ENCODE measurements around the gene ECSIT.

Gene ECSIT

DNA sequence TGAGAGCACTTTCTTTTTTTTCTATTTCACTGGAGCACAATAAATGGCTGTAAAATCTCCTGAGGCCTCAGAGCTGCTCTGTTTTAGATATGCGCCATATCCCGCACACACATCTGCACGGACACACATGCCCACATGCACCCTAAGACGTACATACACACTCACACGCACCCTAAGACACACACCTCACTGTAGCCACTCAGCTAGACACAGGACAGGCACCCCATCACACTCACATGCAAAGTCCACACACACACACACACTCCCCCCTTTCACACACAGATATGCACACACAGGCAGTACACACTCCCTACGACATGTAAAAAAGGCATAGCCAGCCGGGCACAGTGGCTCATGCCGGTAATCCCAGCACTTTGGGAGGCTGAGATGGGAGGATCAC, 21.3 kb upstream of the ECSIT start:
- DNase-seq (ENCODE audit: extremely low read depth in 1 of 2, low read depth in 1 of 2), result no peak

DNA sequence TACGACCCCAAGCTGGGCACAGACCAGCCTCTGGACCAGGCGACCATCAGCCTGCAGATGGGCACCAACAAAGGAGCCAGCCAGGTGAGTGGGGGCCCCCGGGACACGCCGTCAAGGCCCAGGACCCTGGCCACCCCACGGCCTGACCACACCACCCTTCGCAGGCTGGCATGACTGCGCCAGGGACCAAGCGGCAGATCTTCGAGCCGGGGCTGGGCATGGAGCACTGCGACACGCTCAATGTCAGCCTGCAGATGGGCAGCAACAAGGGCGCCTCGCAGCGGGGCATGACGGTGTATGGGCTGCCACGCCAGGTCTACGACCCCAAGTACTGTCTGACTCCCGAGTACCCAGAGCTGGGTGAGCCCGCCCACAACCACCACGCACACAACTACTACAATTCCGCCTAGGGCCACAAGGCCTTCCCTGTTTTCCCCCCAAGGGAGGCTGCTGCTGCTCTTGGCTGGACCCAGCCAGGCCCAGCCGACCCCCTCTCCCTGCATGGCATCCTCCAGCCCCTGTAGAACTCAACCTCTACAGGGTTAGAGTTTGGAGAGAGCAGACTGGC, 20.5 kb upstream of the ECSIT start:
- no peak for DNase-seq (ENCODE audit: extremely low read depth in 1 of 2, low read depth in 1 of 2)

DNA sequence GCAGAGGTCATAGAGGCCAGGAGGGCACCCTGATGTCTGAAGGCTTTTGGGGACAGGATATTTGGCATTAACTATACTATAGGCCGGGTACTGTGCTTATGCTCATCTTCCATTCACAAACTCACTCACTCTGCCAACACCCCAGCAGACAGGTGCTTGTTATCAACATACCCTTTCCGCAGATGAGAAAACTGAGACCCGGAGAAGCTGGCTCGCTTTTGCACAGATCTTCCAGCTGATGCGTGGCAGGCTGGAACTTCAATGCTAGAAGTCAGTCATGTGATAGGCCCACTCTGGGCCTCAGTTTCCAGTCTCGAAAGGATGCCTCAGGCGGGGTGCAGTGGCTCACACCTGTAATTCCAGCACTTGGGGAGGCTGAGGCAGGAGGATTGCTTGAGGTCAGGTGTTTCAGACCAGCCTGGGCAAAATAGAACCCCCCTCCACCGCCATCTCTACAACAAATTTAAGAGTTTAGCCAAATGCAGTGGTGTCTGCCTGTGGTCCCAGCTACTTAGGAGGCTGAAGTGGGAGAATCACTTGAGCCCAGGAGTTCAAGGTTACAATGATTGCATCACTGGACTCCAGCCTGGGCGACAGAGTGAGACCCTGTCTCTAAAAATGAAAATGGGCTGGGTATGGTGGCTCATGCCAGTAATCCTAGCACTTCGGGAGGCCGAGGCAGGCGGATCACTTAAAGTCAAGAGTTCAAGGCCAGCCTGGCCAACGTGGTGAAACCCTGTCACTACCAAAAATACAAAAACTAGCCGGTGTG, 19.2 kb upstream of the ECSIT start:
- no peak for DNase-seq (ENCODE audit: extremely low read depth in 1 of 2, low read depth in 1 of 2)

DNA sequence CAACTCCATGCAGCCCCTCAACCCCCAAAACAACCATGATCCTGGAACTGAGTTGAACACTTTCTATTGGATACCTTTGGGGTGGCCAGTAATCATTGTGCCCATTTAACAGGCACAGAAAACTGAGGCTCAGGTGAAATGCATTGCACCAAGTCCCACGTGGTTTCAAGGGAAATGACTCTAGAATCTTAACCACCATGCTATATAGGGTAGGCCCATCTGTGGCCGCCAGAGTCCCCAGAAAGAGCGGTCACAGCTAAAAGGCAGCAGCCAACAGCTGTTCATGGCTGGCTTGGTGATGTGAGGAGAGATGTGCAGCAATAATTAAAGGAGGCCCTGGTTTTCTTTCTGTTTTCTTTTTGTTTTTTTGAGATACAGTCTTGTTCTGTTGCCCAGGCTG, 12.3 kb upstream of the ECSIT start:
- DNase-seq (ENCODE audit: extremely low read depth in 1 of 2, low read depth in 1 of 2), result no peak

DNA sequence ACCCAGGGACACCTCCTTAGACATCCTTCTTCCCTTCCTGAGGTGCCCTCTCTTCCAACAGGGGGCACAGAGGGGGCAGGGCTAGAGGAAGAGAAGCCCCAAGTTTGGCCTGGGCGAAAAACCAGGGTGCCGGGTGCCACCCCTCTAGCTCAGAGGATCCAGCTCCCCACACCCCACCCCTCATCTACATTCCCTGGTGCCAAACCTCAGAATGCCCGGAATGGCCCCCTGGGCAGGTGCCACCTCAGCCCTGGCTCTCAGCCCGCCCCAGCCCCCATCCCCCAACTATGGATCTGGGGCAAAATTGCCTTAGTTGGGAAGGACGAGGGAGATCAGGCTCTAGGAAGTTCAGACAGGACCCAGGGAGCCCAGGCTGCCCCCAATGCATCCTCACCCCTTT, 11.7 kb upstream of the ECSIT start:
- no peak for DNase-seq (ENCODE audit: extremely low read depth in 1 of 2, low read depth in 1 of 2)

DNA sequence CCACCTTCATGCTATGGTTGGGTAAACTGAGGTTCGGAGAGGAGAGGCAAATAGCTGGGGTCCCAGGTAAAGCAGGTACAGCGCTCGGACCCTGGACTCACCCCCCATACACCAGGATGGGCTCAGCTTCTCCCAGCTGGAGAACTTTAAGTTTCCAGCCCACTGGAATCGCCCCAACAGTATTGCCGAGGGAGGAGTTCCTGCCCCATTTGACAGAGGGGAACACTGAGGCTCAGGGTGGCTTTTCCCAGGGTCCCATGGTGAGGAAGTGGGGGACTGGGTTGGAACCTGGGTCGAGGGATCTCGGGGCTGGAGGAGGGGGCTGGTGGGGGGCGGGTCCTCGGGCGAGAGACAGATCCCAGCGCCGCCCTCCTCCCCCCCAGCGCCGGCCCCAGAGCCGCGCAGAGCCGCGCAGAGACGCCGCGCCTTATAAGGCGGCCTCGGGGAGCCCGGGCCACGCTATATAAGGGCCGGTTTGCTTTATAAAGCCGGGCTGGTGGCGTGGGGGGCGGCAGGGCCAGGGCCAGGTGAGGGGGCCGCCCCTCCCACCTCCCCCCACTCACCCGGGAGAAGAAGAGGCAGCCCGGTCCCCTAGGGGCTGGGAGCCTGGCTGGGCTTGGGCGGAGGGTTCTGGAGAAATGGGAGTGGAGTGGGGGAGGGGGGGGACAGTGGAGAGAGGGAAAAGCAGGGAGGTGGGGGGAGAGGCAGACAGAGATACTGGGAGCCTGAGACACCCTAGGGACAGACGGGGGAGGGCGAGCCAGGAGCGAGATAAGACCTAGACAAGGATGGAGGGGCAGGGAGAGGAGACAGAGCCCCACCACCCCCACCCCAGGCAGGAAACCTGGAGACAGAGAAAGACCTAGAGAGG, 10.8 kb upstream of the ECSIT start:
- DNase-seq (ENCODE audit: extremely low read depth in 1 of 2, low read depth in 1 of 2), result no peak

DNA sequence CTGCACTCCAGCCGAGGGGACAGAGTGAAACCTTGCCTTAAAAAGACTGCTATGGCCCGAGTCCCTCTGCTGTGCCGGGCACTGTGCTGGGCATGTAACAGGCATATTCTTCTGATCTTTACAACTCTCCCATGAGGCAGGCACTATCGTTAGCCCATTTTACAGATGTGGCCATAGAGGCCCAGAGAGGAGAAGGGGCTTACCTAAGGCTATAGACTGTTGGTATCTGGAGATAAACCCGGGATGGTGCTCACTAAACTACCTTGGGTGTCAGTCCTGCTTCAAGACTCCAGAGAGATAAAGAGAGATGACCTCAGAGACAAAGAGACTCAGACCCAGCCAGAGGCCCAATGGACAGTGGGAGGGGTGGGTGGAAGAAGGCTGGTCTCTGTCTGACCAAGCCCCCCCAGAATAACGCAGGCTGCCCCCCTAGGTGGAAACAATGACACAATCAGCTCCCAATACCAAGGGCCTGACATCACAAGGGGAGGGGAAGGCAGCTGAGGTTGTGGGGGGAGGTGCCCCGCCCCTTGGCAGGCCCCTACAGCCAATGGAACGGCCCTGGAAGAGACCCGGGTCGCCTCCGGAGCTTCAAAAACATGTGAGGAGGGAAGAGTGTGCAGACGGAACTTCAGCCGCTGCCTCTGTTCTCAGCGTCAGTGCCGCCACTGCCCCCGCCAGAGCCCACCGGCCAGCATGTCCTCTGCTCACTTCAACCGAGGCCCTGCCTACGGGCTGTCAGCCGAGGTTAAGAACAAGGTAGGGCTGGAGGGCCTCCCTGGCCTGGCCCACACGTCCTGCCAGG, 9.5 kb upstream of the ECSIT start, which contains the start of gene CNN1:
Gene CNN1 (plus strand): TSS at position 620 of the 805 bp plus-strand sequence. CDS start 77 bp downstream, at position 697.
- DNase-seq (ENCODE audit: extremely low read depth in 1 of 2, low read depth in 1 of 2), result no peak

DNA sequence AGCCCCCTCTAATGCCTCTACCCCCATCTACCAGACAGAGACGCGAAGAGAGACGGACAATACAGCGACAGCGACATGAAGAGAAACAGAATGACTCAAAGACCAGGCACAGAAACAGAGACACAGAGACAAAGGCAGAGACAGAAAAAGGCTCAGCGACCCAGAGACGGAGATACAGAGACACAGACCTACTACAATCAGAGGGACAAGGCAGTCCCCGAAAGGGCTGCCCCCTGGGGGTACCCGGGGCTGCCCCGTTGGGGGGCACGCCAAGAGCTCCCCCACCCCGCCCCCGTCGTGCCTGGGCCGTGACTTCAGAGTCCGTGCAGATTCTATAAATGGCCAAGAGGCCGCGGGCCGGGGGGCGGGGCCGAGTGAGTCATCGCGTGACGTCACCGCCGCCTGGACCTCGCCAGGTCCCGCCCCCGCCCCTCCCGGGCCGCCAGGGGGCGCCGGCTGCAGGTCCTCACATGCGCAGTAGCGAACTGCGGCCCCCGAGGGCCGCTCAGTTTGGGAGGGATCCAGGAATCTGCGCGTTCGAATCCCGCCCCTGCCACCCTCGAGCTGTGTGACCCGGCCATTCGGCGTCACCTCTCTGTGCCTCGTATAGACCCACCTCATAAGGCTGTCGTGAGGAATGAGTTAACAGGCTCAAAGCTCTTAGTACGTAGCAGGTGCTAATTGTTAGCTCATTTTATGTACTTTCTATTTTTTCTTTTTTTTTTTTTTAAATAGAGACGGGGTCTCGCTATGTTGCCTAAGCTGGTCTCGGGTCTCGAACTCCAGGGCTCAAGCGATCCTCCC, 7.1 kb upstream of the ECSIT start:
- DNase-seq (ENCODE audit: extremely low read depth in 1 of 2, low read depth in 1 of 2), result peak; percentile 53 to 77

DNA sequence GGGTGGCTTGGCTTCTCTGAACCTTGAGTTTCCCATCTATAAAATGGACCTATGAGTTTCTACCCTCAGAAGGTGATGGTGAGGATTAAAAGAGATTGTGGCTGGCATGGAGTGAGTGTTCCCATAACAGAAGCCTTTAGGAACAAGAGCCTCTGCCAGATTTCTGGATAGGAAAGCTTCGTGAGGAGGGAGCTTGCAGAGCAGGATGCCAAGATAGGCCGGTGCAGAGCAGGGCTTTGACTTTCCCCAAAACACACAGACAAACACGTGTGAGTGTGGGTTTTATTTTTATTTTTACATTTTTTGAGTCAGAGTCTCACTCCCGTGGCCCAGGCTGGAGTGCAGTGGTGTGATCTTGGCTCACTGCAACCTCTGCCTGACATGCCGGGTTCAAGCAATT, 6.0 kb upstream of the ECSIT start:
- DNase-seq (ENCODE audit: extremely low read depth in 1 of 2, low read depth in 1 of 2), result no peak

DNA sequence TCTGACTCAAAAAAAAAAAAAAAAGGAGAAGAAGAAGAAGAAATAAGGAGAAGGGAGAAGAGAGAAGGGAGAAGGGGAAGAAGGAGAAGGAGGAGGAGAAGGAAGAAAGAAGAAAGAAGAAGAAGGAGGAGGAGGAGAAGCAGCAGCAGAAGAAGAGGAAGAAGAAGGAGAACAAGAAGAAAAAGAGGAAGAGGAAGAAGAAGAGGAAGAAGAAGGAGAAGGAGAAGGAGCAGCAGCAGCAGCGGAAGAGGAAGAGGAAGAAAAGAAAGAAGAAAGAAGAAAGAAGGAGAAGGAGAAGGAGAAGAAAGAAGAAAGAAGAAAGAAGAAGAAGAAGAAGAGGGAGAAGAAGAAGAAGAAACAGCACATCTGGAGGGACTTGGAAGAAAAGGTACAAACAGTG, 5.6 kb upstream of the ECSIT start:
- no peak for DNase-seq (ENCODE audit: extremely low read depth in 1 of 2, low read depth in 1 of 2)

DNA sequence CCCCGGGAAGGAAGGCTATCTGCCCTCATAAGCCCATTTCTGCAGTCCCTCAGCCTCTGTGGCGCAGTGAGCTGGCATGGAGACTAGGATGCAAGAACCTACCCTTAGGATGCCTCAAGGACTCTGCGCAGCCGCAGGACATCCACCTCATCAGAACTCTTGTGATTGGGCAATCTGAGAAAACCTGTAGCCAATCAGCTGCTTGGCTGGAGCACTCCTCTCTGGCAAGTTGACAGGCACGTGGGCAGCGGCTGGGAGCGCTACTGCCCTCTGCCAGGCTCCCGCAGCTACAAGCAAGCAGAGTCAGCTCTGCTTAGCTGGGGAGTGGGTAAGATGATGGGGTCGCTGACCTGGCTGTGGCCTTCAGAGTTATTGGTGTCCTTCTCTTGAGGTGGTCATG, 1.5 kb upstream of the ECSIT start:
- no peak for DNase-seq (ENCODE audit: extremely low read depth in 1 of 2, low read depth in 1 of 2)

DNA sequence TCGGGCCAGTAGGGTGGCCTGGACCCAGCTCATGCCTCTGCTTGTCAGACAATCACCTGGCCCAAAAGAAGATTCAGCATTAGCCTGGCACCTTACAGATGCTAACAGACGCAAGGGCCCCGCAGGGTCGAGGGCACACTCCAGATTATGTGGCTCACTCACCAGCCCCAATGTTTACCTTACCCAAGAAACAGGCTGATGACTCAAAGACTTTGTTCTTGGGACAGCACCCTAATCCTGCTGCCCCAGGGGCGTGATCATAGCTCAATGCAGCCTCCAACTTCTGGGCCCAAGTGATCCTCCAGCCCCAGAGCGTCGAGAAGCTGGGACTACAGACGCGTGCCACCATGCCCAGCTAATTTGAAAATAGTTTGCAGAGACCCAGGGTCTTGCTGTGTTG, 9.8 kb downstream of the ECSIT start:
- DNase-seq (ENCODE audit: extremely low read depth in 1 of 2, low read depth in 1 of 2), result no peak

DNA sequence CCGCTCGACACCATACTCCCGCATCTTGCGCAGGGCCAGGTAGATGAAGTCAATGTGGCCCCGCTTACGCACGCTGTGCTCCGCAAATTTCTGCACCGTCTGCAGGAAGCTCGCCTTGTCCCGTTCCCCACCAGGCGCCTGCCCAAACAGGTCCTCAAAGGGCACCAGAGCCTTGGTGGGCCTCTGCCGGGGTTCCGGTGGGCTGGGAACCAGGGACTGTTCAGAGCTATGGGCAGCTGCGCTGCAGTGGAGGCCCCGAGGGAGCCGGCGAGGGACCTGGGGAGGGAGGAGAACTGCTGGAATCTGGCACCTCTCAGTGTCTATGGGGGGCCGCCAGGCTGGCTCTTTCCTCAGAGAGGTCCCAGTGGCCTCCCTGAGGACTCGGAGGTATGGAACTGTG, 15.0 kb downstream of the ECSIT start:
- DNase-seq (ENCODE audit: extremely low read depth in 1 of 2, low read depth in 1 of 2), result no peak

DNA sequence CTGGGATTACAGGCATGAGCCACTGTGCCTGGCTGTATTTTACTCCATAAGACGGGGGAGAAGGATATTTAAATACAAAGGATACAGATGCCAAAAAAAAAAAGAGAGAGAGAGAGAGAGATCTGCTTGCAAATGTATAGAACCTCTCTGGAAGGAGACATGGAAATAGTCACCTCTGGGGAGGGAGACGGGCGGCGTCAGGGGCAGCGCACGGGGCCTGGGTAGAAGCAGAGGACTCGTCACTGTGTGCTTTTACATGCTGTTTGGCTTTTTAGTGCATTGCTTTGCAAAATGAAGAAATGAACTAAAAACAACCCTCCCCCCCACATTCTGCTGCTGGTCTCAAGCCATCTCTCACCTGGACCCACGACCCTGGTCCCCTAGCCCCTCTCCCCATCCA, 18.5 kb downstream of the ECSIT start:
- DNase-seq (ENCODE audit: extremely low read depth in 1 of 2, low read depth in 1 of 2), result no peak

DNA sequence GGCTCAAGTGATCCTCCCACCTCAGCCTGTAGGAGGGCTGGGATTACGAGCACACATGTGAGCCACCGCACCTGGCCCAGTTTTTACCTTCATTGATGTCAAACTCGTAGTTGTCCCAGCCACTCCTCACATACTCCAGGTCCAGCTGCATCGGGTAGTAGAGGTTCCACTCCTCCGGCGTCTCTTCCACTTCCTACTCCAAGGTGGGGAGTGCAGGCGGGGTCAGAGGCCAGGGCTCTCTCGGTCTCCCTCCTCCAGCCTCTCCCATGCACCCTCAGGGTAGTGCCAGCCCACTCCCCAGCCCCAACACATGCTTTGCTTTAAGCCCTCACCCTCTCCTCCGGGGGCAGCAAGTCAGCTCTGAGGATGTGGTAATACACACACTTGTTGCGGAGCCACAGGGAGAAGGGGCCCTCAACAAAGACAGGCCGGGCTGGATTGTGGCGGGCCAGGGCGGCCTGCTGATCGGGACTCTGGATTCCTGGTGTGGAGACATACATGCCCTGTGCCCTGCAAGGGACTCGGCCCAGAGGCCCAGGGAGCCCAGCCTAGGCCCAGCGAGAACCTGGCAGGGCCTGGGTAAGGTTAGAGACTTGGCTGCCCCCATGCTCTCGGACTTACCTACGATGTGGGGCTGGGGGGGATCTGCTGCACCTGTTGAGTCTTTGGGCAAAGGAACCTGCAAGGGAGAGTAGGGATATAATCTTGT, 21.4 kb downstream of the ECSIT start:
- DNase-seq (ENCODE audit: extremely low read depth in 1 of 2, low read depth in 1 of 2), result no peak

DNA sequence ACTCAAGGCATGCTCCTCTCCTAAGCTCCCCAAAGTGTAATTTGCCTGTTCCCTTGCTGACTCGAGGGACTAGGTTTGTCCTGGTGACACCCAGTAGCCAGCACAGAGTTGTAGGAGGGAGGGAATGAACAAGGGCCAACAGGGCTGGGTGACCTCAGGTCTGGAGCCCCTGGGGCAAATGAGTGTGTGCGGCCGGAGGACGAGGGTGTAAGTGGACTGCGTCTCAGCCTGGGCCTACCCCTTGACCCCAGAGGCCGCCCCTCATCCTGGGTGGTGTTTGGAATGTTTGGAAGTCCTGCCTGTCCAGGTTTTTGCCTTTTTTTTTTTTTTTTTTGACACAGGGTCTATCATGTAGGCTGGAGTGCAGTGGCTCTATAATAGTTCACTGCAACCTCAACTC, 22.0 kb downstream of the ECSIT start:
- DNase-seq (ENCODE audit: extremely low read depth in 1 of 2, low read depth in 1 of 2), result no peak

DNA sequence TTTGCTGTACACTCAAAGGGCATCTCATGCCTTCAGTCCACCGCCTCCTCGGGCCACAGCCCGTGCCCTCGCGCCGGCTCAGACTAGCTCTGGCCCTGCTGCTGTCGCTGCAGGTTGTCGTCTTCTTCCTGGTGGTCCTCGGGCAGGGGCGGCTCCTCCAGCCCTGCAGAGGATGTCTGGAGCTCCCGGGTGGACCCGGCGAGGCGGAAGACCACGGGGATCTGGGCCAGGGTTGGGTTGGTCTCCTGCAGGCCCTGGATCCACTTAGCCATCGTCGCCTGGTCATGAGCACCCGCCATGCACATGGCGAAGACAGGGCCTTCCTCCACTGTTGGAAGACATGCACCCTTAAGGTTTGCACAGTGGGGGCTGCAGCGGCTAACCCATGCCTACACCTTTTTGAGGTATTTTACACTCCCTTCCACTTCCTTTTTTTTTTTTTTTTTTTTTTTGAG, 22.8 kb downstream of the ECSIT start:
- DNase-seq (ENCODE audit: extremely low read depth in 1 of 2, low read depth in 1 of 2), result no peak

DNA sequence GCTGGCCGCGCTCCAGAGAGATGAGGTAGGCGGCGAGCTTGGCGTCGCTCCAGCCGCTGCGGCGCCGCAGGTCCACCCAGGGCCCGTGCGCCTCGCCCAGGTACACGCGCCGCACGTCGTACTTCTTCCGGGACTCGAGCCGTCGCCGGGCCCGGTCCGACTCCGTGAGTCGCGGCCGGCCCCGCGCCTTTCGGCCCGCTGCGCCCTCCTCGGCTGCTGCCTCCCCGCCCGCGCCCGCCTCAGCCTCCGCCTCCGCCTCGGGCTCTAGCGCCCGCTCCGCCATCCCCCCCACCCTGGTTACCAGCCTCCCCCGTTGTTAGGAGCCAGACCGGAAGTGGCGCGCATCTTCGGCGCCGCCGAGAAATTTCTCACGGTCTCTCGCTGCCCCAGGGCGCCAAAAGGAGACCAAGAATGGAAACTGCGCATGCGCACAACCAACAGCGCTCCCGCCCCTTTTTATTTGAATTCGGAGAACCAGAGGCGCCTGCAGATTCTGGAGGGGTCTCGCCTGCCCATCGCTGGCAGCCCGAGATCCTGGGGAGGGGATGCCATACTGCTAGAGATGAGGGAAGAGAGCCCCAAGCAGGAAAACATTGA, 23.3 kb downstream of the ECSIT start, which contains the start of gene ZNF653:
Gene ZNF653 (minus strand): TSS at position 336 of the 597 bp plus-strand sequence. CDS start 53 bp downstream, at position 283.
- peak; percentile 88 to 91 for DNase-seq (ENCODE audit: extremely low read depth in 1 of 2, low read depth in 1 of 2)

DNA sequence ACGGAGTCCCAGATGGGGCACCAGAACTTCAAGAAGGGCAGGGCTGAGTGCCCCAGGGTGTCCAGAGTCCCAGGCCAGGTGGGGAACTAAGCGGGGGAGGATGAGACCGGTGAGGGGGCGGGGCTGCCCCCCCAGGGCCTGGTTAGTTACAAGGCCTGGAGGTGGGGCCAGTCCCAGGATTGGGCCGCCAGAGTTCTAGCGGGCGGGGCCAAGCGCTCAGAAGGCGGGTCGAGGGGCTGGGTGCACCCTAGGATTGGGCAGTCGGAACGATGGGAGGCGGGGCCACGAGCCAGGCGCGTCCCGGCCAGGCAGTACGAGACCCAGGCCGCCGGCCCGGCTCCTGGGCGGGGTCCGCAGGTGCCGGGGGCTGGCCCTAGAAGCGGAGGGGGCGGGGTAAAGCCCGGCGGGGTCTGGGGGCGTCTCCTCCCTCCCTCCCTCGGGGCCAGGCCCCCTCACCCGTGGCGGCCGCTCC, 23.9 kb downstream of the ECSIT start:
- peak; percentile 90 to 94 for DNase-seq (ENCODE audit: extremely low read depth in 1 of 2, low read depth in 1 of 2)
